Upper lobe of left lung (tissue), 4 donors: ENCODE data around the gene FGF1.

Experiments
- EP300 ChIP-seq, 4 donors: sonication (generic); formaldehyde crosslinking; IDR thresholded peaks; one replicate each; pipeline ENCODE4 v1.5.1; 2017; ENCODE audit warnings: antibody characterized with exemption in 4 of 4, control low read depth in 2 of 4
- TF ChIP-seq, protein P1 (sequence below), 6 experiments: fragments of 450-650 bp in 4 of 6; fragments of 200-600 bp in 2 of 6; sonication (generic) in 2 of 6; IDR thresholded peaks; one replicate each; pipeline ENCODE4 v1.5.1; 2016 to 2019; ENCODE audit warnings: antibody characterized with exemption in 6 of 6

- TF ChIP-seq EP300 (IDR thresholded peaks at IDR 0.05): no peak
- TF ChIP-seq, protein P1, sequence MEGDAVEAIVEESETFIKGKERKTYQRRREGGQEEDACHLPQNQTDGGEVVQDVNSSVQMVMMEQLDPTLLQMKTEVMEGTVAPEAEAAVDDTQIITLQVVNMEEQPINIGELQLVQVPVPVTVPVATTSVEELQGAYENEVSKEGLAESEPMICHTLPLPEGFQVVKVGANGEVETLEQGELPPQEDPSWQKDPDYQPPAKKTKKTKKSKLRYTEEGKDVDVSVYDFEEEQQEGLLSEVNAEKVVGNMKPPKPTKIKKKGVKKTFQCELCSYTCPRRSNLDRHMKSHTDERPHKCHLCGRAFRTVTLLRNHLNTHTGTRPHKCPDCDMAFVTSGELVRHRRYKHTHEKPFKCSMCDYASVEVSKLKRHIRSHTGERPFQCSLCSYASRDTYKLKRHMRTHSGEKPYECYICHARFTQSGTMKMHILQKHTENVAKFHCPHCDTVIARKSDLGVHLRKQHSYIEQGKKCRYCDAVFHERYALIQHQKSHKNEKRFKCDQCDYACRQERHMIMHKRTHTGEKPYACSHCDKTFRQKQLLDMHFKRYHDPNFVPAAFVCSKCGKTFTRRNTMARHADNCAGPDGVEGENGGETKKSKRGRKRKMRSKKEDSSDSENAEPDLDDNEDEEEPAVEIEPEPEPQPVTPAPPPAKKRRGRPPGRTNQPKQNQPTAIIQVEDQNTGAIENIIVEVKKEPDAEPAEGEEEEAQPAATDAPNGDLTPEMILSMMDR (IDR thresholded peaks at IDR 0.05): no peak
These were observed 10.5 kb upstream of the FGF1 start for GRCh38 chr5:142696379-142696778.
